Activated CD8-positive, alpha-beta memory T cell treated with anti-CD3 and anti-CD28 coated beads, Interleukin-2, amount 50 U/mL, for 48 hours (primary cell): ENCODE data around the gene FOXL2.

Source experiments
- DNase-seq: peaks from one replicate; pipeline ENCODE4 v3.0.0-alpha.2; 2020

The FOXL2 gene

DNA sequence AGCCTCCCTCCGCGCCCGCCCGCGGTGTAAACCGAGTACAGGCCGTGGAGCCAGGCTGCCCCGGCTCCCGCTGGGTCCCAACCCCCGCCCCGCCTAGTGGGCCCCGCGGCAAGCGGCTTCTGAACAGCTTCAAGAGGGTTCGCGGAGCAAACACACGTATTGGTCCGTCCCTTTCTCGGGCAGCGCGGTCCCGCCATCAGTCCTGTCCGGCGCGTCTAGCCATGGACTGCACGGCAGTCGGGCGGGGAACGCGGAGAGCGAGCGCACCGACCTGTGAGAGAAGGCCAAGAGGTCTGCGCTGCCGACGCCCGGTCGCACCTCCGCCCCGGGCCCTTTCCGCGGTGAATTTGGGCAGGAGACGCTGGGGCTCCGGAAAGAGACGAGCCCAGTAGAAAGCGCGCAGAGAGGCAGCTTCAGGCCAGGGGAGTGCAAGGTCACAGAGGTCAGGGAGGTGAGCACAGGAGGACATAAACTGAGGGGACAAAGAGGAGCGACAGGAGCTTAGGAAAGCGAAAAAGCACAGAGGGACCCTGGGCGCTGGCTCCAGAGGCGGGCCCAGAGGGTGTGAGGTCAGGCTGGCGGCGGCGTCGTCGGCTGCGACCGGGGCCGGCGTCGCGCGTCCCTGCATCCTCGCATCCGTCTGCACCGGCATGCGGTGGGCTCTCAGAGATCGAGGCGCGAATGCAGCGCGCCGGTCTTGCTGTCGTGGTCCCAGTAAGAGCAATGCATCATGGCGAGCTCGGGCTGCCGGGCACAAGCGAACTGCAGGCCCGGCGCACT is 1.8 kb downstream of the FOXL2 start:
- DNase-seq, result peak; percentile 70

DNA sequence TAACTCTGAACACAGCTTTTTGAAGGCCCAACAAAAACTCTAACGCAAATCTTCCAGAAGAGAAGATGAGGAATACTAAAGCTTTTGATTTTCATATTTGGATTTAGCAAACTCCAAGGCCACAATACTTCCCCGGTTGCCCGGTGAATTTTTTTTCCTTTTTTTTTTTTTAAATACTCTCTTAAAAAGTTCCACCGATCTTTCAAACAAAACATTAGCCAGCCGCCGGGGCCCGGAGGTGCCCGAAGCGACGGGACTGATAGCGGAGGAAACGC is 2.3 kb downstream of the FOXL2 start:
- no peak for DNase-seq

DNA sequence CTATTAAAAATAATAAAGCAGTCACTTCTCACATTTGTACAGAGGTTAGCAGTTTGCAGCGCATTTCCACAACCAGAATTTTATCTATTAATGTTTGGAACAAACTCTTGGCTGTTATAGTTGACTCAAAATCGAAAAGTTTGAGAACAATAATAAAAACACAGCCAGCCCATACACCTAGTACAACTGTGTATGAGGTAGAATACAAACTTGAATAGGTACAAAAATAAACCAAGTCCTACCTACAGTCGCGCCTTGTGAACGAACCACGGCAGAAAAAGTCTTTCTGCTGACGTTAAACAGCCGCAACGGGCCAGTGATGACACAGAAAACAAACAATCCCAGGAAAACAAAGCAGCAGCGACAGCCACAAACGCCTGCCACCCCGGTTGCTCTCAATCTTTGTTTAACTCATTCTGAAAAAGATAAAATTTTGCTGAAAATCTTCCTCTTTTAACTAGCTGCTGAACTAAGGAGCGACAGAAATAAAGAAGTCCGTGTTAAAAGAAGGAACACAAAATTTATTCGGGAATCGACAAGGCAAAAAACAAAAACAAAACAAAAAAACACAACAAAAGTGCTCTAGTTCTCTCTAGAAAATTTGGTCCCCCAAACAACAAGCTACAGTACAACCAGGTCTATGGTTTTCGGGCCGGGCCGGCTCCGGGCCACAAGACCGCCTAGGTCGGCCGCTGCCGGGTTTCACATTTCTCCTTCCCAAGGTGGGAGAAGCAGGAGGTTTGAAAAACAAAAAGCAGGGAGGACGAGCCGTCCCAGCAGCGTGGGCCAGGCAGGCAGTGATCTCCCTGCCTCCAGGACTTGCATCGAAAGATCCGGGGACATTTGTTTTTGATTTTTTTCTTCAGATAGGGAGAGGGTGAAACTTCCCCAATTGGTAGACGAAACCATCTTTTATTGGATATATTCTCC is 2.9 kb downstream of the FOXL2 start:
- peak; percentile 48 for DNase-seq

DNA sequence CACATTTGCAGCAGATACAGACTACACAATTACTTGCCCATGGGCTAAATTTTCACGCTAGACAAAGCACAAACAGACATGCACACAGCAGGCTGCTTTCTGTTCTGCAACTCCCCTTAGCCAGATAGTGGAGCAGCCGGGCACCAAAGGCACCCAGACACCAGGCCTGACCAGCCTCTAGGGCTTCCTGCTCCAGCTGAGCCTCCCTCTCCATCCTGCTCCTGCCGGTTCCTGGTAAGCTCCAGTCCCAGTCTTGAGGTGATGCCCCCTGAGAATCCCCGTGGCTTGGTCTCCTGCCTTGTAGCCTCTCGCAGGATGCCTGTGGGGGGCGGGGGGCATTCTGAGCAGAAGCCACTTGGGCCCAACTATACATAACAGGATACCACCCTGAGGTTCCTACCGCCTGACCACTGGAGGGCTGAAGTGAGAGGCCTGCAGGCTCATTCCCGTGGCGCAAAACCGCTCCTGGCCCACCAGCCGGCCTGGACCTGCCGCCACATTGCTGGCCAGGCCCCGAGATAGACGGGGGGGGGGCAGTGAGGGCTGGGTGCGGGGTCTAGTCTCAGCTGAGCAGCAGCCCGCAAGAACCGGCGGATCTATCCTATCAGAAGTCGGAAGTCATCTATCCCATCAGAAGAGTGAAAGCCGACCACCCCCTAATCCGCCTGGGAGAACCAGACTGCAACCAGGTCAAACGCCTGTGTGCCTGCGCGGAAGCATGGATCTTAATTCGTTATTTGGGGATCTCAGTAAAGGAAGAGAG is 3.9 kb downstream of the FOXL2 start:
- DNase-seq, result peak; percentile 48

GRCh38 chr3:138942271-138942670 is 4.7 kb downstream of the FOXL2 start:
- no peak for DNase-seq

- peak; percentile 74 for DNase-seq
These were observed 5.6 kb downstream of the FOXL2 start for GRCh38 chr3:138941259-138941885.

- DNase-seq, result no peak
These were observed 6.5 kb downstream of the FOXL2 start for GRCh38 chr3:138940446-138940845.

- DNase-seq, result peak; percentile 57
These were observed 7.2 kb downstream of the FOXL2 start for GRCh38 chr3:138939561-138940241.

DNA sequence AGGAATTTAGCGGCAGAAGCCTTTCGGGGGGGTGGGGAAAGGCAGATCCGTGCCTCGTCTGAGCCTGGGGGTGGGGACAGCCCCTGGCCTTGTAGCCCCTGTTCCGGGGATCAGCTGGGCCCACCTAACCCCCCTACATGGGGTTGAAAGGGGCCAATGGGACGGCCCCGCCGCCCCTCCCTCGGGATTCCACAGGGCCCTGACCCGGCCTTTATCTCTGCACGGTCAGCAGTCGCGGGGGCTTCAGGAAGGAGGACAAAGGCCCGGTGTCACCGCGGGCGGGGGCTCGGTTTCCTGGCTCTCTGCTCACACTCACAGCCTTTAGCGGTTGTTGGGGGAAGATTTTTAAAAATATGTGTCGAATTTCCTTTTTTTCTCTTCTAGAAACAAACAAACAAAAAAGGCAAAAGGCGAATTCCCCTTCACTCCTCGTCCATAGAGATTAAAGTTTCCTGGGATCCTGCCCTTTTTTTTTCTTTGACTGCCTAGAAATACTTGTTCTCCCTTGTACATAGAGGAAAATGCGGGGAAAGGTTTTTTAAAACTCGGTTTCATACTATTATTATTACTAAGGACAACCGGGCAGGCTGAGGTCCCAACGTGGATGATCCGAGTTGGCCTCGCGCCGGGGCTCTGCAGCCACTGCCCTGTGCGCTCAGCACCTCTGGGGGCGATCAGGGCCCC is 7.9 kb downstream of the FOXL2 start:
- DNase-seq, result no peak

DNA sequence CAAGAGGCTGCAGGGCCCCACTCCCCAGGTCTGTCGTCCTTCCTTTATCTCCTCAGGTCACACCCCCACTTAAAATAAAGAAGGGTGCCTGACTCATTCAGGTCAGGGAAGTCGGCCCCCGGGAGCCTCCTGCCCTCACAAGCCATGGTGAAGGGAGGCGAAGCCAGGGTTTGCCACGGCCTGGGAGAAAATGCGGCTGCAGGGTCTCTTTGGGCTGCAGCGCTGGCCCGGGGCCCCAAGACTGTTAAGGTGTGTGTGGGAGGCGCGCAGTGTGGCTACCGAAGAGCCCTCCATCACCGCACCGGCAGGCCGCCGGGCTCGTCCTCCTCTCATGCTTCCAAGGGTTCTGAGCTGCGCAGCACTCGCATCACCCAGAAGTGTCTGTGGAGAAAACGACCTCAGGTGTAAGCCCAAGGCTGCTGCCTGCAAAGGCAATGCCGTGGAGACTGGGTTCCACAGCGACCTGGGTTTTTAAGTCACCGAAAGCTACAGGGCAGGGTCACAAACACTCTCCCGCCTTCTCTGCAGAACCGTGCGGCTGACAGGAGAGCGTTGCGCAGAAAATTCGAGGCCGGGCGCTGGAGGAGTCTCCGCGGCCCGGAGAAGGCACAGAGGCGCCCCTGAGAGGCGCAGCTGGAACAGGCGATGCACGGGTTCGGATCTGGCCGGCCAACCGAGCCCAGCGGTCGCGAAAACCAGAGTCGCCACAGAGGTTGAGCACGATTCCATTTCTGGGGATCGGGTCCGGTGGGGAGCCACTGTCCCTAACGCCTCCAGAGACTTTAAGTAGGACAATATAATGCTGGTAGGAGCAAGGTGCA is 8.7 kb downstream of the FOXL2 start:
- peak; percentile 64 for DNase-seq

DNA sequence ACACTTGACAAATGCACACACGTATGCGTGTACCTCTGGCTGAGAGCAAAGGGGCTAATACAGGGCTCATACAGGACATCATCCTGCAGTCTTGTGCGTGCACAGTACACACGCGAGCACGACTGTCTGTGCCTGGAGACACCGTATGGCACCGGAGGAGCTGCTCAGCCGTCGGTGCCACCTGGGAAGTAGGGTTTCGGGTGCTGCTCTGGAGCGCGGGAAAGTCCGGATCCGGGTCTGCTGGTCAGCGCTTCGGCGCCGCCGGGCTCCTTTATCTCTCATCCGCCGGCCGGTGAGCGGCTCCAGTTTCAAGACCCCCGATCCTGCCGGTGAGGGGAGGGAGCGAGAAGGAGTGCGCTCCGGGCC is 9.3 kb downstream of the FOXL2 start:
- peak; percentile 56 for DNase-seq

DNA sequence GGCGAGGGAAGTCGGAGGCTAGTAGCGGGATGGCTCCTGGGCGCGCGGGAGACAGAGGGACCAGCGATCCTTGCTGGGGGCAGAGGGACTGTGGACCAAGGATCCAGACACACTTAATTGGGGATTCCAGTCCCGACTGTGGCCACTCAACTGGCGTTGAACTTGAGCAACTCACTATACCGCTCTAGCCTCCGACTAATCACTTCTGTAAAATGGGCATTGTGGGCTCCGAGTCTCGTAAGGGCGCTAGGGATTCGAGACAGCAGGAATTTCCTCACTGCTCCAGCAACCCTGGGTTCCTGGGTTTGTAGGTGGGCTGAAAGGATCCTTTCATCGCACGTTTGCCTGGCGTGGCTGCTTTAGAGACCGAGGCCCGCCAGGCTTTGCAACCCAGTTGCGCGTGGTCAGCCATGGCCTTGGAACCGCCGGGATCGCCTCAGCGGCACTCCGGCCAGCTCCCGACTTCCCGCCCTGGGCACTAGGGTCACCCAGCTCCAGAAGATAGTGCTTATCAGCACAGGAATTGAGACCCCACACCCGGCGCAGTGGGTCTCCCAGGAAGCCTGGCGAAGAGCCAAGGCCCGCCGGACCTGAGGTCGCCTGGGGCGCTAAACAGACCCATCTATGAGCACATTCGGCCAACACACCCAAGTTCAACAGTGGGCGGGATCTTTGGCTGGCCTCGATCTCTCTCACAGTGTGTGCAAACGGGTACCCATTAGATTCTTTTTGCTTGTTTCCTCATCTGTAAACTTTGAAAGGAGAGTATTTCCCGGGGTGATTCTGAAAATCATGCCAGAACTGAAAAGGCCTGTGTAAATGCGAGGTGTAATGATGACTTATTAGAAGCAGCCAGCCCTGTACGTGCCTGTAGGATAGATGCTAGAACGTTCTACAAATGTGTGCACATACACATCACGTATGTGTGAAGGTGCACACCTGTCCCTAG is 9.9 kb downstream of the FOXL2 start:
- peak; percentile 61 for DNase-seq

GRCh38 chr3:138935863-138936740 is 10.8 kb downstream of the FOXL2 start:
- DNase-seq, result peak; percentile 93

GRCh38 chr3:138935505-138935862 is 11.5 kb downstream of the FOXL2 start:
- DNase-seq, result no peak

GRCh38 chr3:138933981-138934691 is 12.8 kb downstream of the FOXL2 start:
- DNase-seq, result no peak

DNA sequence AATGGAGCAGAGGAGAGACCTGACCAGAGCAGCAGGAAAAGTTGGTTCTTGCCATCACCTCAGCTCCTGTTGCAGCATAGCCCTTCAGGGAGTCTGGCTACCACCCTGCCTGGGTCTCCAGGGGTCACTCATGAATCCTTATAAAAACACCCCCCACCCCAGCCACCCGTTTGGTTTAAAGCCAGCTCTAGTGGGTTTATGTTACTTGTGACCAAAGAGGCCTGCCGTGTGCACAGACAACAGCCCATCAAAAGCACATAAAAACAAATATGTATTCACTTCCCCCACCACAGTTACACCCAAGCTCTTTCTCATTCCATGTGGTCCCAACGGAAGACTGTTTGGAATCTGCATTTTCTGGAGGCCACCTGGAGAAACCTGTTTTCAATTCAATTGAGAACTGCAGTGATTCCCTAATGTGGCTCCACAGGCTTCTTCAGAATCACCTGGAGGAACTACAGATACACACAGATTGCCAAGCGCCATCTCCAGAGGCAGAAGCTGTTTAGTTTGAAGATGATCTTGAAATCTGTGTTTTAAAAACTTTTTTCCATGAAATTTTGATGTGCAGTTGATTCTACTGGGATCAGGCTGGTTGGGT is 13.8 kb downstream of the FOXL2 start:
- DNase-seq, result no peak

- DNase-seq, result no peak
These were observed 18.1 kb downstream of the FOXL2 start for GRCh38 chr3:138928727-138929372.
